ENCODE results near the gene EME1. TPM values are rescaled to one million over a fixed set of nuclear protein-coding genes. Genes with fewer than 3 reads are reported as not detected.

EME1 gene
- total and polyA plus RNA-seq, 2 of the 13 experiments (the other 11 are each of a cell fraction or from before 2014, with no cell fraction given): 20.7 to 24.6 TPM

- FAIRE-seq (peak; percentile 58), ATAC-seq (peak; percentile 35), DNase-seq (ENCODE audit: low spot score) (peak; percentile 46)
- POLR2A ChIA-PET: interaction anchor here (1.4 to 2.7 kb wide), 5 partner anchors 17 to 179 kb away, joined by 6 to 12 read pairs (median 8); partner anchors contain the start of genes LRRC59 and XYLT2
- Histone ChIP-seq H3K79me2 (ENCODE audit: insufficient read depth, low read length) (no peaks in the 10 kb centered on the region), H3K9ac (ENCODE audit: insufficient read depth, low read depth, low read length) (no peak overlapping the region), H3K9me3 (ENCODE audit: low read length) (no peaks in the 10 kb centered on the region), H3K4me3 (replicated peaks in 1 of 3; ENCODE audit: insufficient read depth in 1 of 3, low read depth in 2 of 3, low read length in 3 of 3) (no peak overlapping the region), H4K20me1 (ENCODE audit: insufficient read depth, low read length) (no peaks in the 10 kb centered on the region), H3K36me3 (replicated peaks in 1 of 2; ENCODE audit: control insufficient read depth in 1 of 2, insufficient read depth in 2 of 2, low read length in 2 of 2) (peaks cover 20 to 42% of the 10 kb centered on the region in 2 experiments), H2AFZ (ENCODE audit: low read length) (no peak overlapping the region), H3K4me1 (ENCODE audit: insufficient read depth, low read length) (peaks cover 43% of the 10 kb centered on the region), H3K27me3 (ENCODE audit: control insufficient read depth in 1 of 2, insufficient read depth in 2 of 2, low read length in 2 of 2) (no peaks in the 10 kb centered on the region), H3K4me2 (ENCODE audit: low read depth, low read length) (no peak overlapping the region), H3K27ac (ENCODE audit: extremely low read length, insufficient read depth, low read length) (no peak overlapping the region)
- in situ Hi-C loops (cut with HindIII; ENCODE audit: extremely low pct_ligation_motif_present, low pct_unique_long_range_greater_than_20kb): no loop called here
- 78% methylated on average over 6 of the region's 8 CpGs for WGBS (ENCODE audit: low lambda C conversion rate)
- CTCF ChIA-PET (ENCODE audit: low intra/inter-chr PET ratio, low total read pairs): no interaction called here
- intact Hi-C loops (cut with micrococcal nuclease; ENCODE audit: unreplicated experiment): no loop called here
- no TSS peak for BruUV-seq (replicated peaks)
- TF ChIP-seq GATAD2A (CRISPR knock-in tag; IDR thresholded peaks at IDR 0.05): no peak
- TF ChIP-seq ZNF564 (CRISPR knock-in tag; IDR thresholded peaks at IDR 0.05): 0 out of 2 replicates have a peak, but pooled peaks have one; percentile 31
- no peak for TF ChIP-seq FOXC1 (CRISPR knock-in tag; IDR thresholded peaks at IDR 0.05; ENCODE audit: borderline replicate concordance)
- TF ChIP-seq POLR2A (IDR thresholded peaks at IDR 0.05; ENCODE audit: insufficient read depth in 1 of 2, low read depth in 2 of 2, low read length in 2 of 2): peak in 1 of 2 experiments; percentile 7; a peak in 1 of 4 replicates
- TF ChIP-seq ZBTB42 (CRISPR knock-in tag; IDR thresholded peaks at IDR 0.05): no peak
- TF ChIP-seq HNRNPL (IDR thresholded peaks at IDR 0.05; ENCODE audit: low read depth, low read length): no peak
- no peak for TF ChIP-seq ZNF850 (CRISPR knock-in tag; conservative IDR thresholded peaks at IDR 0.05)
- no peak for TF ChIP-seq ZNF101 (CRISPR knock-in tag; IDR thresholded peaks at IDR 0.05; ENCODE audit: borderline replicate concordance, low read depth)
- TF ChIP-seq E2F1 (CRISPR knock-in tag; IDR thresholded peaks at IDR 0.05): no peak
- TF ChIP-seq AGO2 (optimal IDR thresholded peaks at IDR 0.05; ENCODE audit: low read depth, low read length): peak; percentile 41
- TF ChIP-seq RFX1 (IDR thresholded peaks at IDR 0.05): peak; percentile 19; the same call in 1 of the 2 replicates
- no peak for TF ChIP-seq BRF2 (CRISPR knock-in tag; IDR thresholded peaks at IDR 0.05)
- peak; percentile 60 for TF ChIP-seq NFYC (CRISPR knock-in tag; IDR thresholded peaks at IDR 0.05)
- TF ChIP-seq RBM22 (optimal IDR thresholded peaks at IDR 0.05; ENCODE audit: low read length): peak; percentile 66
- no peak for TF ChIP-seq PAX8 (CRISPR knock-in tag; IDR thresholded peaks at IDR 0.05; ENCODE audit: borderline replicate concordance)
- TF ChIP-seq GTF3A (CRISPR knock-in tag; conservative IDR thresholded peaks at IDR 0.05): no peak
- no peak for TF ChIP-seq SRY (CRISPR knock-in tag; IDR thresholded peaks at IDR 0.05)
- TF ChIP-seq AKAP8 (CRISPR knock-in tag; IDR thresholded peaks at IDR 0.05): peak; percentile 22; the same call in 1 of the 2 replicates
- TF ChIP-seq NFYB (CRISPR knock-in tag; IDR thresholded peaks at IDR 0.05): peak; percentile 69
- TF ChIP-seq NR3C1 (CRISPR knock-in tag; IDR thresholded peaks at IDR 0.05): no peak
- TF ChIP-seq ARNT2 (CRISPR knock-in tag; IDR thresholded peaks at IDR 0.05; ENCODE audit: low read depth): no peak
- TF ChIP-seq NR2C2 (CRISPR knock-in tag; IDR thresholded peaks at IDR 0.05; ENCODE audit: borderline replicate concordance): no peak
Measured at GRCh38 chr17:50363217-50364060, 9.6 kb upstream of the EME1 start.
